Measurements from ENCODE around the gene RFFL.
"Not testable (repeated sequence)": the region's sequence is repeated elsewhere in the genome, so short reads cannot be mapped to it uniquely, and the experiment has no call there.

RFFL gene

DNA sequence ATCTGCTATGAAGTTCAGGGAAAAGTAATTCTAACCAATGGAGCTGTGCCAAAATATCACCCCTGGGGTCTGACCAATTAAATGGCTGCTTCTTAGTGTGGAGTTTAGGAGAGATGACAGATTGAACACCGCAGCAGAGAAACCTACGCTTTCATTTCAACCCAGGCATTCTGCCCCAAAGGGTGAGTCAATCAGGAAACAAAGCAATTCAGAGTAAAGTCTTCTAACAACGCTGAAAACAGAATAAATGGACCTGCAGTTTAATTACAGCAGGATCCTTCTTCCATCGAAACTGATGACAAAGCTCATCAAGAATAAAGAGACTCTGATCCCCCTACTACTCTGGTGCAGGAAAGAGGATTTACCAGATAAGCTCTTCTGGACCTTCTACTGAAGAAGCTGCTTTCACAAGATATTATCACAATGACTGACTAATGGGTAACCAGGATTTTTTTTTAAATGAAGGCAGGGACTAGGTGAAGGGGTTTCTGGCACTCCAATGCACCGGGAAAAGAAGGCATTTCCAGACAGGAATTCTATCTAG, 16.7 kb downstream of the RFFL start:
- DNase-seq (ENCODE audit: low read depth): peak; percentile 23

DNA sequence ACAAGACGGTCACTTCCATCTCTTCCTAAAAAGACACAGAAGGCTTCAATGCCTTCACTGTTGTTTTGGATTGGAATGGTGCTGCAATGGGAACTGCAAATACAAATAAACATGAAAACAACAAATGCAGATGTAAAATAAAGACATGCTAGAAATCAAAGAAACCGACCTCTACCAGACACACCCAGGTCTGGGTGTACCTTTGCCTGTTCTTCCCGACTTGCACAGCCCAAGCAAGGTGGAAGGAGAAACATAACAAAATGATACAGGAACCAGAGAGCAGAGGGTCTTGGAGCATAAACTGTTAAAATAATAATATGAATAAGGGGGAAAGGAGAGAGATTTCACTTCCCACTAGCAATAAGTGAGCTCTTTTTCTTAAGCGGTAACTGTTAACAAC, 17.3 kb downstream of the RFFL start:
- no peak for DNase-seq (ENCODE audit: low read depth)

DNA sequence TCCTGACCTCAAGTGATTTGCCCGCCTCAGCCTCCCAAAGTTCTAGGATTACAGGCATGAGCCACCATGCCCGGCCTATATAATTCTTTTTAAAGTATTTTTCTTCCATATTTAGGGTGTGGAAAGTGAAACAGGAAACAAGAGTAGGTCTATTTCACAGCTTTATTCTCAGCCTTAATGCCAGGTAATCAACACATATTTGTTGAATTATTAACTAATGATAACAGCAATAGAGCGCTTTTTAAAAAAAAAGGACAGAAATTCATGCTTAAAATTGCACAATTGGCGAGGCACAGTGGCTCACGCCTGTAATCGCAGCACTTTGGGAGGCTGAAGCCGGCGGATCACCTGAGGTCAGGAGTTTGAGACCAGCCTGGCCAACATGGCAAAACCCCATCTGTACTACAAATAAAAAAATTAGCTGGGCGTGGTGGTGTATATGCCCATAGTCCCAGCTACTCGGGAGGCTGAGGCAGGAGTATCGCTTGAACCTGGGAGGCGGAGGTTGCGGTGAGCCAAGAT, 18.0 kb downstream of the RFFL start:
- DNase-seq (ENCODE audit: low read depth): not testable (repeated sequence)

DNA sequence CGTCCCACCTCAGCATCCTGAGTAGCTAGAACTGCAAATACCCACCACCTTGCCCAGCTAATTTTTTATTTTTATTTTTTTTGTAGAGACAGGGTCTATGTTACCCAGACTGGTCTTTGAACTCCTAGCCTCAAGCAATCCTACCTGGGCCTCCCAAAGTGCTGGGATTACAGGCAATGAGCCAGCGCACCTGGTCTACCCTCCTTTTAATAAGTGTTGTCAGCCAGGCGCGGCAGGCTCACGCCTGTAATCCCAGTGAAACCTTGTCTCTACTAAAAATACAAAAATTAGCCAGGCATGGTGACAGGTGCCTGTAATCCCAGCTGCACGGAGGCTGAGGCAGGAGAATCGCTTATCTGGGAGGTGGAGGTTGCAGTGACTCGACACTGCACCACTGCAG, 19.3 kb downstream of the RFFL start:
- no peak for DNase-seq (ENCODE audit: low read depth)

DNA sequence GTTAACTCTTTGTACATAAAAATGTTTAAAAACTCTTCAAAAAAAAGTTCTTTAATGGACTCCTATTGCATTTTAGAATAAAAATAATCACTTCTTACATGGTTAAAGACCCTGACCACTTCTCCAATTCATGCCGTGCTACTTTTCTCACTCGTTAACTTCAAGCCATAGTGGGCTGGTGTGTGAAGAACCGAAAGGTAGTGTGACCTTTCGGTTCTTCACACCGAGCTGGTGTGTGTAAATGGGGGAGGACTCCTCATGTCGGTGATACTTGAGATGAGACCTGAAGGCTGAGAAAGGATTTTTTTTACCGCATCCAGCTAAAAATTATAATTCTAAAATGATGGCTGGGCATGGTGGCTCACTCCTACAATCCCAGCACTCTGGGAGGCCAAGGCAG, 22.1 kb downstream of the RFFL start:
- DNase-seq (ENCODE audit: low read depth): no peak

GRCh38 chr17:35038453-35038852, 25.1 kb downstream of the RFFL start:
- DNase-seq (ENCODE audit: low read depth): no peak

DNA sequence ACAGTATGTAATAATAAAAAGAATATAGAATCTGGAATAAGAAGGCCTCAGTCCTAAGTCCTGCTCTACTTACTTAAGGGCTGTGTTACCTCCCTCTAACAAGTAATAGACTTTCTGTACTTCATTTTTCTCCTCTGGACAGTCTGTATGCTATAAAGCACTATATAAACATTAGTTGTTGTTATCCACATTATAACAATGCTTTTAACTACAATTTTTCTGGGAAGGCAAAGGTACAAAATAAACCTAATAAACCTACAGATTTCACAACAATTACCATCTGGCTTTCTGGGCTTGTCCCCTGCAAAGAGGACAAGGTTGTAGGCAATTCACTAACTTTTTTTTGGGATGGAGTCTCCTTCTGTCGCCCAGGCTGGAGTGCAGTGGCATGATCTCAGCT, 32.7 kb downstream of the RFFL start:
- no peak for DNase-seq (ENCODE audit: low read depth)

DNA sequence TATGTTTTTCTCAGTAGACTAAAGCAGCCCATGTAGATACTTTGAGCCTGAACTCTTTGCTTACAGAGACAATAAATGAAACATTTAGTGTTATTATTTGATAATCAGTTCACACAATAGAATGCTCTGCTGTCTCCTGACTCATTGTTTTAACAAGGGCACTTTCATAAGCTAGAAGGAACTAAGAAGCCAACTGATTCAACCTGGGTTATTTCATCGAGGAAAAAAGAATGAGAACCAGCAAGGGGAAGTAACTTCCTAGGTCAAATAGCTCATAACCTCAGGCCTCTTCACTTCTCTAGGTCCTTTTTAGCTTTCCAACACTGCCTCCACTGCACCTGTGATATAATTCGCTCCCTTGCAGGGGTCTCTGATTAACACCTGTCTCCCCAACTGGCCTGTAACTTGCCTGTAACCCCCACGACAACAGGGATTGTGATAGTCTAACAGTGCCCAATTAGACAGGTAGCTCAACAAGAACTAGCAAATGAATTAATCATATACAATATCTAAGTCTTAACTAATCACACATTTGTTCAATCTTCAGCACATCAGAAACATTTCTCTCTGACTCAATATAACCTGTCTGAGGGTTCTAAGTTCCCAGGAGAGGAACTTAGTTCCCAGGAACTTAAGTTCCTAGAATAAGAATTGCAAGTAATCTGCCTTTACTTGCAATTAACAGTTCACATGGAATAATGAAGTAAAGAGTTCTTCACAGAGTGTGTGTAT, 34.8 kb downstream of the RFFL start:
- DNase-seq (ENCODE audit: low read depth): no peak

DNA sequence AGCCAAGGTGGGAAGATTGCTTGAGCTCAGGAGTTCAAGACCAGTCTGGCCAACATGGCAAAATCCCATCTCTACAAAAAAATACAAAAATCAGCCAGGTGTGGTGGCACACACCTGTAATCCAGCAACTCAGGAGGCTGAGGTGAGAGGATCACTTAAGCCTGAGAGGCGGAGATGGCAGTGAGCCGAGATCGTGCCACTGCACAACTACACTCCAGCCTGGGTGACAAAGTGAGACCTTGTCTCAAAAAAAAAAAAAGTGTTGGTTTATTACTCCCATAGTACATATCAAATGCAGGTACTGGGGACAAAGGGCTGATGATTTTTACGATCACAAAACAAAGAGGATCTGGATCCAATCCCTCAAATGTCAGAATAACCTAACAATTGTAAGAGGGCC, 35.4 kb downstream of the RFFL start:
- not testable (repeated sequence) for DNase-seq (ENCODE audit: low read depth)

GRCh38 chr17:35025541-35025940, 38.0 kb downstream of the RFFL start:
- DNase-seq (ENCODE audit: low read depth): no peak

DNA sequence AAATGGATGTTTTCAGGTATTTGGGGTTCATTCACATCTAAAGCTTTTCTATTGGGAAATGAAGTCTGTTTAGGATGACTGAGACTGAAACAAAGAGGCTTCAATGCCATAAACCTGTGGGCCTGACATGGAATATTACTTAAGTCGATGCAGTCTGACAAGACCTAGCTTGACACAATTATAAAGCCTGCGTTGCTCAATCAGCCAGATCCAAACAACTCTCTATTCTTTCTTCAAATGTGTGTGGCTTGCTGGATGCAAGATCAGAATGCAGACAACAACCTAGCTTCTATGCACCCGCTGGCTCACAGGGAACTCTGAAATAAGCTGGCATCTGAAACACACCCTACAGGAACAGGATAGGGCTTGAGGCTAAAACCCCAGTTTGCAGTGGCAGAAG, 40.0 kb downstream of the RFFL start:
- DNase-seq (ENCODE audit: low read depth): no peak

DNA sequence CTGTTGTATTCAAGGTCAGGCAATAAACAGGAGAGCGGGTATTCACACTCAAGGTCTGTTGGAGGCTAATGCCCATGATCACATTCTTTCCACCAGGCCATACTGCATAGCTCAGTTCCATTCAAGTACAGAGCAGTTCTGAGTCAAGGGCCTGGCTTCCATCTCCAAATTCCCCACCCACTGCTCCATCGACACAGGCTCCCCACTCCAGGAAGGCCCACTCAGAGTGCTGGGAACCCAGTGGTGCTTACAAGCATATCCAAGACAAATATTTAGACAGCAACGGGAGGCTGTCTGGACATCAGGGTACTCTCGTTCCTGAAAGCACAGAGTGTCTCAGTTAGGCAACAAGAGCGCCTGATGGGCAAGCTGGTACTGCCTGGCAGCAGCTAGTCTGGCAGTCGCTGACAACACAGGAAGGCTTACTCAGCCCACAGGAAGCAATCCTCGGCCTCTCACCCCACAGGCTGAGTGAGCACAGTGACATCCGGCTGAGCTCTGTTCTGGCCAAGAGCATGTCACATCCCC, 40.9 kb downstream of the RFFL start:
- DNase-seq (ENCODE audit: low read depth): peak; percentile 59

DNA sequence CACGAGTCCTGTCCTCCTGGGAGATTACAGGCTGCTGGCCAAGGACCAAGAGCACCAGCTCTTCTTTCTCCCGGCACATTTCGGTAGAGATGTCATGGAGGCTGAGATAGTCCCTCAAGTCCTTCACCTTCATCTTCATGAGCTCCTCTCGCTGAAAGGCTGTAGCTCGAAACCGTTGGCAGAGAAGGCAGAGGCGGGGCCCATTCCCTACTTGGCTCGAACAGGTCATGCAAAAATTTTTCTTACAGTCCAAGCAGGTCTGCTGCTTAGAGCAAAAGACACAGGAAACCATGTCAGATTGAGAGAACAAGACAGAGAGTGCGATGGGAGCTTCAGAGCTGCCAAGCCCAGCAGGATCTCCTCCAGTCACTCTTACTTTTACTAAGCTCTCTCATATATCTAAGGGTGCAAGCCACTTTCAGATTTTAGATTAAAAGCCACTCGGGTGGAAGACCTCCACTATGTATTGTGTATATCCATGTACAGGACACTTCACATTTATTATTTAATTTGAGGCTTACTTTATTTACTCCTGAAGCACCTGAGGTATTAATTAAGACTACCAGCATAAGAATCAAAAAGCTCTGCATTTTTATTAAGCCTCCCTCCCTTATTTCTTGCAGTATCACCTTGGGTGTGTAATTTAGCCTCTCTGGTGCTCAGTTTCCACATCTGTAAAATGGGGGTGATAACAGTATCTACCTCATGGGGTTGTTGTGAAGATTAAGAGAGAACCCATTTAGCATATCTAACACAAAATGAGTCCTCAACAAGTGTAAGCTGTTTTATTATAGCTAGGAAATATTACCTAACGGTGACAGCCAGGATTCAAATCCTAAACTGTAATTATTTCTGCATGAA, 41.8 kb downstream of the RFFL start:
- no peak for DNase-seq (ENCODE audit: low read depth)

- no peak for DNase-seq (ENCODE audit: low read depth)
Measured at GRCh38 chr17:35019386-35020179, 43.9 kb downstream of the RFFL start.

DNA sequence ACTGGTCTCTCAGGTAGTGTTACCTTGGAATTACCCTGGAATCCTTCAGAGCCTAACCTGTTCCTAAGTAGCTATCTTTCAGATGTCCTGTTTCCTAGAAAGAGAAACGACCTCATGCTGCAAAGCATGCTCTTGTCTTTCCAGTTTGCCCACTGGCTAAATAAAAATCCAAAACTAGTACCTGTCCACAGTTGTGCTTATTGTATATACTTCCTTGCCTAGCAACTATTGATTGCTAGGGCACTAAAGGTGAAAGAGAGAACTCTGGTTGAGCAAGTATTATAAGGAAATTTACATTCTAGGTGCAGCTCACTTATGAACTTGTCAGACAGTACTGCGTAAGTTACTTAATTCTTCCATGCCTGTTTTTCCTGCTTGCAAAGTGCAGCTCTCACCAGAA, 44.7 kb downstream of the RFFL start:
- no peak for DNase-seq (ENCODE audit: low read depth)

DNA sequence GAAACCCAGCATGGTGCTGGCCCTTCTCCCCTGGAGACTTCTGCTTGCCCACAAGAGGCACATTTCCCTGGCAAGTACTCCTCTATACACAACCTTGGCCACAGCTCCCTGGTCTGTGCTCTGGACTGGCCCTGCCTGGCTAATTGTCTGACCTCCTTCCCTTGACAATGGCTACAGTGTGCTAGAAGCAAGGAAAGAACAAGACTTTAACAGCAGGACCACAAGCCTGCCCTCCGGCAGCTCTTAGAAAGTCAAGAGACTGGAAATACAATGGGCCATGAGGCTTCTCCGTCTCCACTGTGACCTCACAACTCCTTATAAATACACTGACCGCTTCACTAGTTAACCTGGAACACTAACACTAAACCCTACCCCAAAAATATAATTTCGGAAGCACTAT, 46.5 kb downstream of the RFFL start:
- no peak for DNase-seq (ENCODE audit: low read depth)

DNA sequence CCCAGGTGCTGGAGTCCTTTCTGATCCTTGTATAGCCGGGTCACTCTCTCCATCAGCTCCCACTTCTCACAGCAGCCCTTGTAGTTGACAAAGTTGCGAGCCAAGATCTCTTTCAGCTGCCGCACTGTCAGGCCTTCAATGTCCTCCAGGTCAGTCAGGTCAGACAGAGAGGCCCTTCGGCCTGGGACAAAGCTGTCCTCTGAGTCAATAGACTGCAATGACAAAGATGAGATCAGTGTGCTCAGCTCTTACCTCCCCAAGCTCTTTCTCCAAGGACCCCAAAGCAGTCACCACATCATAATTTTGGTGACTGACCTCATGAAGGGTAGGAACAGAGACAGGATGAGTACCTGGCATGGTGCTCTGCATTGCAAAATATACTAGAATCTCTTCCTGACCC, 47.1 kb downstream of the RFFL start:
- DNase-seq (ENCODE audit: low read depth): no peak

DNA sequence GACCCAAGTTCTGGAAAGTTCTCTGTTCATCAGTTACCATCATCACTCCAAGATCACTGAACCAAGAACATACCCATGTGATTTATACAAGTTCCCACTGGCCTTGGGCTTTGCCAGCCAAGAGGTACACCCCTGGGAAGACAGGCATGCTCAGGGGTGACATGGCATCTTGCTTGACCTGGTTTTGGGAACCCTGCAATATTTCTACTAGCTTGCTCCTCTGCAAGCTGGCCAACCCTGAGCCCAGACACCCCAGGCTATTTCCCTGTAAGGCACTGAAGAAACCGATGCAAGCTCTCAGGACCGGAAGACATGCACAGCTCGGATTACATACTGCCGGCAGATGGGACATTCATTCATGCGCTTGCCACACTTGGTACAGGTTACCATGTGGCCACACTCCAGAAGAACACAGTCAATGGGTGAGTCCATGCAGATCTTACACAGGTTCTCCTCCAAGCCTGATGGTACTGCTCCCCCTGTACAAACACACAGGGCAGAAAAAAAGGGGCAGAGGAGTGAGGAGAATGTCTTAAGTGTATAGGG, 51.8 kb downstream of the RFFL start:
- no peak for DNase-seq (ENCODE audit: low read depth)

- DNase-seq (ENCODE audit: low read depth): no peak
Measured at GRCh38 chr17:35010093-35010492, 53.4 kb downstream of the RFFL start.

DNA sequence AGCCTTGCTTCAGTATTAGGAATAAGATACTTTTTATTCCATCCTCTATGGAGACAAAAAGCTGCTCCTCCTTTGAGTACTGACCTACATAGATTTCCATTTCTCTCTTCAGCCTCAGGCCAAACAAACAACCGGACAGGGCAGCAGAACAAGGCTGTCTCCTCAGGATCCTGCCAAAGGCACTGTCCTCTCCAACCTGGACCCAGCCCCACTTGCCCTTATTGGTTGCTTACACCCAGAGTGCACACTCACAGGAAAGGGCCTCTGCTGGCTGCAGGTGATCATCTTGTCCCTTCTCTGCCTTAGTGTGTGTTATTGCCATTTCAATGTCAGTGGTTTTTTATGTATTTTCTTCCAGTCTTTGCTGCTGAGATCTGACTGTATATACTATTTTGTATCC, 56.5 kb downstream of the RFFL start:
- no peak for DNase-seq (ENCODE audit: low read depth)

- DNase-seq (ENCODE audit: low read depth): no peak
Measured at GRCh38 chr17:35006345-35006744, 57.2 kb downstream of the RFFL start.

GRCh38 chr17:35003778-35004177, 59.7 kb downstream of the RFFL start:
- no peak for DNase-seq (ENCODE audit: low read depth)
